HEK293 (cell line): ENCODE data around the gene TESK2.

Experiments
- BCL11A ChIP-seq: fragments of 450-650 bp; formaldehyde crosslinking; IDR thresholded peaks from 2 replicates; pipeline ENCODE4 v1.5.1; 2016; ENCODE audit warnings: low read depth, missing biosample characterization, missing genetic modification characterization
- GLI4 ChIP-seq: fragments of 450-650 bp; formaldehyde crosslinking; IDR thresholded peaks from 2 replicates; pipeline ENCODE4 v1.5.1; 2016; ENCODE audit warnings: missing biosample characterization, missing genetic modification characterization
- HOXD13 ChIP-seq: sonication (generic); formaldehyde crosslinking; IDR thresholded peaks from 2 replicates; pipeline ENCODE4 v1.8.0; 2022; ENCODE audit warnings: missing genetic modification reagents, borderline replicate concordance
- KLF16 ChIP-seq: fragments of 450-650 bp; formaldehyde crosslinking; IDR thresholded peaks from 2 replicates; pipeline ENCODE4 v1.5.1; 2017; ENCODE audit warnings: missing biosample characterization, missing genetic modification characterization
- MYNN ChIP-seq: fragments of 450-650 bp; formaldehyde crosslinking; IDR thresholded peaks from 2 replicates; pipeline ENCODE4 v1.5.1; 2016; ENCODE audit warnings: missing biosample characterization, missing genetic modification characterization, borderline replicate concordance
- REPIN1 ChIP-seq: fragments of 450-650 bp; formaldehyde crosslinking; IDR thresholded peaks from 2 replicates; pipeline ENCODE4 v1.5.1; 2017; ENCODE audit warnings: missing biosample characterization, missing genetic modification characterization, low read depth
- SCRT1 ChIP-seq: fragments of 450-650 bp; formaldehyde crosslinking; IDR thresholded peaks from 2 replicates; pipeline ENCODE4 v1.5.1; 2016; ENCODE audit warnings: missing biosample characterization, missing genetic modification characterization, borderline replicate concordance
- ZBTB48 ChIP-seq: fragments of 450-650 bp; formaldehyde crosslinking; IDR thresholded peaks from 2 replicates; pipeline ENCODE4 v1.5.1; 2016; ENCODE audit warnings: missing biosample characterization, missing genetic modification characterization
- ZIC2 ChIP-seq: fragments of 450-650 bp; formaldehyde crosslinking; IDR thresholded peaks from 2 replicates; pipeline ENCODE4 v1.5.1; 2016; ENCODE audit warnings: missing biosample characterization, missing genetic modification characterization
- ZNF112 ChIP-seq: fragments of 450-650 bp; formaldehyde crosslinking; IDR thresholded peaks from 2 replicates; pipeline ENCODE4 v1.5.0; 2017; ENCODE audit warnings: missing biosample characterization, missing genetic modification characterization
- ZNF121 ChIP-seq: fragments of 450-650 bp; formaldehyde crosslinking; IDR thresholded peaks from 2 replicates; pipeline ENCODE4 v1.5.1; 2016; ENCODE audit warnings: missing biosample characterization, missing genetic modification characterization
- ZNF157 ChIP-seq: fragments of 450-650 bp; formaldehyde crosslinking; IDR thresholded peaks from 2 replicates; pipeline ENCODE4 v1.5.1; 2016; ENCODE audit warnings: missing biosample characterization, missing genetic modification characterization
- ZNF175 ChIP-seq: fragments of 450-650 bp; formaldehyde crosslinking; IDR thresholded peaks from 2 replicates; pipeline ENCODE4 v1.5.1; 2016; ENCODE audit warnings: missing biosample characterization, missing genetic modification characterization
- ZNF184 ChIP-seq: fragments of 450-650 bp; IDR thresholded peaks from 2 replicates; pipeline ENCODE4 v1.5.1; 2018; ENCODE audit warnings: missing biosample characterization, mild to moderate bottlenecking, missing genetic modification characterization
- ZNF211 ChIP-seq: fragments of 450-650 bp; formaldehyde crosslinking; IDR thresholded peaks from 2 replicates; pipeline ENCODE4 v1.5.1; 2016; ENCODE audit warnings: low read depth, missing biosample characterization, missing genetic modification characterization
- ZNF221 ChIP-seq: fragments of 450-650 bp; formaldehyde crosslinking; IDR thresholded peaks from 2 replicates; pipeline ENCODE4 v1.5.1; 2017; ENCODE audit warnings: missing biosample characterization, missing genetic modification characterization, borderline replicate concordance
- ZNF292 ChIP-seq: fragments of 450-650 bp; formaldehyde crosslinking; IDR thresholded peaks from 2 replicates; pipeline ENCODE4 v1.5.1; 2016; ENCODE audit warnings: low read depth, missing biosample characterization, missing genetic modification characterization, borderline replicate concordance
- ZNF335 ChIP-seq: fragments of 450-650 bp; formaldehyde crosslinking; conservative IDR thresholded peaks from 2 replicates; pipeline ENCODE4 v1.5.1; 2016; ENCODE audit warnings: missing biosample characterization, missing genetic modification characterization
- ZNF501 ChIP-seq: fragments of 450-650 bp; formaldehyde crosslinking; IDR thresholded peaks from 2 replicates; pipeline ENCODE4 v1.5.1; 2016; ENCODE audit warnings: missing biosample characterization, missing genetic modification characterization
- ZNF514 ChIP-seq: fragments of 450-650 bp; formaldehyde crosslinking; IDR thresholded peaks from 2 replicates; pipeline ENCODE4 v1.5.1; 2016; ENCODE audit warnings: missing biosample characterization, missing genetic modification characterization
- ZNF530 ChIP-seq: fragments of 450-650 bp; formaldehyde crosslinking; IDR thresholded peaks from 2 replicates; pipeline ENCODE4 v1.5.1; 2016; ENCODE audit warnings: low read depth, missing biosample characterization, missing genetic modification characterization
- ZNF555 ChIP-seq: fragments of 450-650 bp; formaldehyde crosslinking; conservative IDR thresholded peaks from 2 replicates; pipeline ENCODE4 v1.5.1; 2017; ENCODE audit warnings: missing biosample characterization, mild to moderate bottlenecking, missing genetic modification characterization, inconsistent platforms
- ZNF571 ChIP-seq: fragments of 450-650 bp; formaldehyde crosslinking; IDR thresholded peaks from 2 replicates; pipeline ENCODE4 v1.5.0; 2017; ENCODE audit warnings: missing biosample characterization, missing genetic modification characterization
- ZNF585B ChIP-seq: fragments of 450-650 bp; formaldehyde crosslinking; IDR thresholded peaks from 2 replicates; pipeline ENCODE4 v1.5.1; 2016; ENCODE audit warnings: missing biosample characterization, missing genetic modification characterization
- ZNF596 ChIP-seq: fragments of 450-650 bp; IDR thresholded peaks from 2 replicates; pipeline ENCODE4 v1.5.0; 2018; ENCODE audit warnings: missing biosample characterization, mild to moderate bottlenecking, missing genetic modification characterization, moderate library complexity
- ZNF600 ChIP-seq: fragments of 450-650 bp; formaldehyde crosslinking; IDR thresholded peaks from 2 replicates; pipeline ENCODE4 v1.5.1; 2016; ENCODE audit warnings: missing biosample characterization, missing genetic modification characterization
- ZNF610 ChIP-seq: fragments of 450-650 bp; formaldehyde crosslinking; IDR thresholded peaks from 2 replicates; pipeline ENCODE4 v1.5.1; 2016; ENCODE audit warnings: missing biosample characterization, missing genetic modification characterization, borderline replicate concordance
- ZNF621 ChIP-seq: fragments of 450-650 bp; formaldehyde crosslinking; IDR thresholded peaks from 2 replicates; pipeline ENCODE4 v1.5.1; 2017; ENCODE audit warnings: missing biosample characterization, missing genetic modification characterization
- ZNF623 ChIP-seq: fragments of 450-650 bp; formaldehyde crosslinking; IDR thresholded peaks from 2 replicates; pipeline ENCODE4 v1.5.1; 2016; ENCODE audit warnings: missing biosample characterization, missing genetic modification characterization
- ZNF629 ChIP-seq: fragments of 450-650 bp; formaldehyde crosslinking; IDR thresholded peaks from 2 replicates; pipeline ENCODE4 v1.5.1; 2017; ENCODE audit warnings: missing biosample characterization, missing genetic modification characterization
- ZNF660 ChIP-seq: fragments of 450-650 bp; IDR thresholded peaks from 2 replicates; pipeline ENCODE4 v1.5.1; 2018; ENCODE audit warnings: missing biosample characterization, mild to moderate bottlenecking, missing genetic modification characterization
- ZNF707 ChIP-seq: fragments of 450-650 bp; formaldehyde crosslinking; IDR thresholded peaks from 2 replicates; pipeline ENCODE4 v1.5.1; 2016; ENCODE audit warnings: missing biosample characterization, missing genetic modification characterization
- TF ChIP-seq, protein P1 (sequence below): fragments of 450-650 bp; IDR thresholded peaks from 2 replicates; pipeline ENCODE4 v1.5.1; 2018; ENCODE audit warnings: missing biosample characterization, mild to moderate bottlenecking, missing genetic modification characterization
- TF ChIP-seq, protein P2 (sequence below): fragments of 450-650 bp; formaldehyde crosslinking; IDR thresholded peaks from 2 replicates; pipeline ENCODE4 v1.5.1; 2017; ENCODE audit warnings: missing biosample characterization, missing genetic modification characterization
- TF ChIP-seq, protein P3 (sequence below): fragments of 450-650 bp; formaldehyde crosslinking; IDR thresholded peaks from 2 replicates; pipeline ENCODE4 v1.5.1; 2016; ENCODE audit warnings: missing biosample characterization, missing genetic modification characterization, borderline replicate concordance
- TF ChIP-seq, protein P4 (sequence below): fragments of 450-650 bp; formaldehyde crosslinking; IDR thresholded peaks from 2 replicates; pipeline ENCODE4 v1.5.1; 2016; ENCODE audit warnings: missing biosample characterization, missing genetic modification characterization

Gene TESK2

DNA sequence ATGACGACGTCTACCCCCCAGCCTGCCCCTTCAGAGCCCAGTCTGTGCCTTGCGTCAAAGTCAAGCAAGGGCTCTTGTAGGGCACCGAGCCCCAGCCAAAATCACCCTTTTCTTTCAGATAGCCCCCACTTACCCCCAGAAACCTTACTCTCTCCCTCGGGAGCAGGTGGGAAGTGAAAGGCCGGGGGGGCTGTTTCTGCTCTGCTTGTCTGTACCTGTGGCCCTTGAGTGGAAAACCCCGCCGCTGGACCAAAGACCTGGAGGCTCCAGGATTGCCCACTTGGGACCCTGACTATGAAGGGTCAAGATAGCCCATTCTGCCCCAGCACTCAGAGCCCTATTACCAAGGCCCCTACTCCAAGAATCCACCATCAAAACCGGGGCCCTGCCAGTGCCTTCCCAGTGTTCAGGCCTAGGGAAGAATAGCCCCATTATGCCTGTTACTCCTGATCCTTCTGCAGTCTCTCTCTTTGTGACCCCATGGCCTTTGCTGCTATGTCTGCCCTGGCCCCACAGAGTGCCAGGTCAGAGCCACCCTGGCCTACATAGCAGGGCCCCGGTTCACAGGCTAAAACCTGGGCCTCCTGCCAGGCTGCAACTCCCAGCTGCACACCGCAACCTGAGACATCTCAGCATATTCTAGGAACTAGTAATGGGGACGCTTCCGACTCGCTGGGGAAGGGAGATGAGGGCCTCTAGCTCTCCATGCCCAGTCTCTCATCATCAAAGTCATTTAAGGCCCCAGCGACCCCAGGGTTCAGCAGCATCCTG is 186.5 kb downstream of the TESK2 start (continued):
- TF ChIP-seq BCL11A (tag by site-specific recombination) (no peak), ZBTB48 (tag by site-specific recombination) (no peak), ZNF175 (no peak), ZNF221 (tag by site-specific recombination) (no peak), ZNF707 (tag by site-specific recombination) (no peak), ZNF621 (tag by site-specific recombination) (no peak), ZNF157 (no peak), ZNF501 (tag by site-specific recombination) (no peak), MYNN (tag by site-specific recombination) (no peak), HOXD13 (CRISPR knock-in tag) (0 out of 2 replicates have a peak, but pooled peaks have one; percentile 3), ZNF530 (tag by site-specific recombination) (no peak), ZNF585B (tag by site-specific recombination) (no peak), REPIN1 (tag by site-specific recombination) (no peak), ZIC2 (tag by site-specific recombination) (peak; percentile 40), ZNF629 (tag by site-specific recombination) (peak; percentile 21; the same call in 1 of the 2 replicates), ZNF121 (tag by site-specific recombination) (no peak), ZNF514 (tag by site-specific recombination) (no peak), ZNF660 (tag by site-specific recombination) (0 out of 2 replicates have a peak, but pooled peaks have one; percentile 50), KLF16 (tag by site-specific recombination) (no peak), ZNF623 (tag by site-specific recombination) (peak; percentile 32; the same call in 1 of the 2 replicates), ZNF335 (tag by site-specific recombination) (peak; percentile 41), SCRT1 (tag by site-specific recombination) (no peak), ZNF211 (no peak), ZNF610 (tag by site-specific recombination) (no peak), GLI4 (tag by site-specific recombination) (no peak), ZNF184 (no peak), ZNF555 (tag by site-specific recombination) (no peak), ZNF292 (tag by site-specific recombination) (no peak), ZNF112 (tag by site-specific recombination) (no peak), ZNF571 (no peak), ZNF600 (tag by site-specific recombination) (peak; percentile 49; the same call in 1 of the 2 replicates), ZNF596 (tag by site-specific recombination) (no peak)
- TF ChIP-seq, protein P1, sequence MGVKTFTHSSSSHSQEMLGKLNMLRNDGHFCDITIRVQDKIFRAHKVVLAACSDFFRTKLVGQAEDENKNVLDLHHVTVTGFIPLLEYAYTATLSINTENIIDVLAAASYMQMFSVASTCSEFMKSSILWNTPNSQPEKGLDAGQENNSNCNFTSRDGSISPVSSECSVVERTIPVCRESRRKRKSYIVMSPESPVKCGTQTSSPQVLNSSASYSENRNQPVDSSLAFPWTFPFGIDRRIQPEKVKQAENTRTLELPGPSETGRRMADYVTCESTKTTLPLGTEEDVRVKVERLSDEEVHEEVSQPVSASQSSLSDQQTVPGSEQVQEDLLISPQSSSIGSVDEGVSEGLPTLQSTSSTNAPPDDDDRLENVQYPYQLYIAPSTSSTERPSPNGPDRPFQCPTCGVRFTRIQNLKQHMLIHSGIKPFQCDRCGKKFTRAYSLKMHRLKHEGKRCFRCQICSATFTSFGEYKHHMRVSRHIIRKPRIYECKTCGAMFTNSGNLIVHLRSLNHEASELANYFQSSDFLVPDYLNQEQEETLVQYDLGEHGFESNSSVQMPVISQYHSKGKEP (tag by site-specific recombination) = peak; percentile 99
- TF ChIP-seq, protein P2, sequence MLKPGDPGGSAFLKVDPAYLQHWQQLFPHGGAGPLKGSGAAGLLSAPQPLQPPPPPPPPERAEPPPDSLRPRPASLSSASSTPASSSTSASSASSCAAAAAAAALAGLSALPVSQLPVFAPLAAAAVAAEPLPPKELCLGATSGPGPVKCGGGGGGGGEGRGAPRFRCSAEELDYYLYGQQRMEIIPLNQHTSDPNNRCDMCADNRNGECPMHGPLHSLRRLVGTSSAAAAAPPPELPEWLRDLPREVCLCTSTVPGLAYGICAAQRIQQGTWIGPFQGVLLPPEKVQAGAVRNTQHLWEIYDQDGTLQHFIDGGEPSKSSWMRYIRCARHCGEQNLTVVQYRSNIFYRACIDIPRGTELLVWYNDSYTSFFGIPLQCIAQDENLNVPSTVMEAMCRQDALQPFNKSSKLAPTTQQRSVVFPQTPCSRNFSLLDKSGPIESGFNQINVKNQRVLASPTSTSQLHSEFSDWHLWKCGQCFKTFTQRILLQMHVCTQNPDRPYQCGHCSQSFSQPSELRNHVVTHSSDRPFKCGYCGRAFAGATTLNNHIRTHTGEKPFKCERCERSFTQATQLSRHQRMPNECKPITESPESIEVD (tag by site-specific recombination) = no peak
- TF ChIP-seq, protein P3, sequence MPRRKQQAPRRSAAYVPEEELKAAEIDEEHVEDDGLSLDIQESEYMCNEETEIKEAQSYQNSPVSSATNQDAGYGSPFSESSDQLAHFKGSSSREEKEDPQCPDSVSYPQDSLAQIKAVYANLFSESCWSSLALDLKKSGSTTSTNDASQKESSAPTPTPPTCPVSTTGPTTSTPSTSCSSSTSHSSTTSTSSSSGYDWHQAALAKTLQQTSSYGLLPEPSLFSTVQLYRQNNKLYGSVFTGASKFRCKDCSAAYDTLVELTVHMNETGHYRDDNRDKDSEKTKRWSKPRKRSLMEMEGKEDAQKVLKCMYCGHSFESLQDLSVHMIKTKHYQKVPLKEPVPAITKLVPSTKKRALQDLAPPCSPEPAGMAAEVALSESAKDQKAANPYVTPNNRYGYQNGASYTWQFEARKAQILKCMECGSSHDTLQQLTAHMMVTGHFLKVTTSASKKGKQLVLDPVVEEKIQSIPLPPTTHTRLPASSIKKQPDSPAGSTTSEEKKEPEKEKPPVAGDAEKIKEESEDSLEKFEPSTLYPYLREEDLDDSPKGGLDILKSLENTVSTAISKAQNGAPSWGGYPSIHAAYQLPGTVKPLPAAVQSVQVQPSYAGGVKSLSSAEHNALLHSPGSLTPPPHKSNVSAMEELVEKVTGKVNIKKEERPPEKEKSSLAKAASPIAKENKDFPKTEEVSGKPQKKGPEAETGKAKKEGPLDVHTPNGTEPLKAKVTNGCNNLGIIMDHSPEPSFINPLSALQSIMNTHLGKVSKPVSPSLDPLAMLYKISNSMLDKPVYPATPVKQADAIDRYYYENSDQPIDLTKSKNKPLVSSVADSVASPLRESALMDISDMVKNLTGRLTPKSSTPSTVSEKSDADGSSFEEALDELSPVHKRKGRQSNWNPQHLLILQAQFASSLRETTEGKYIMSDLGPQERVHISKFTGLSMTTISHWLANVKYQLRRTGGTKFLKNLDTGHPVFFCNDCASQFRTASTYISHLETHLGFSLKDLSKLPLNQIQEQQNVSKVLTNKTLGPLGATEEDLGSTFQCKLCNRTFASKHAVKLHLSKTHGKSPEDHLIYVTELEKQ = no peak
- TF ChIP-seq, protein P4, sequence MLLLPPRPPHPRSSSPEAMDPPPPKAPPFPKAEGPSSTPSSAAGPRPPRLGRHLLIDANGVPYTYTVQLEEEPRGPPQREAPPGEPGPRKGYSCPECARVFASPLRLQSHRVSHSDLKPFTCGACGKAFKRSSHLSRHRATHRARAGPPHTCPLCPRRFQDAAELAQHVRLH (tag by site-specific recombination) = no peak
